HCT116 (cell line): ENCODE results near the gene ZNRF4.
"Not testable (repeated sequence)": the region's sequence is repeated elsewhere in the genome, so short reads cannot be mapped to it uniquely, and the experiment has no call there.

Experiments used
- ATF3 ChIP-seq: IDR thresholded peaks from 2 replicates; pipeline ENCODE4 v1.6.1; 2012
- CTCF ChIP-seq, 3 experiments: fragments of 200-600 bp in 1 of 3; sonication (generic) in 1 of 3; IDR thresholded peaks in 2 of 3; conservative IDR thresholded peaks in 1 of 3; 2 replicates each; pipeline ENCODE4 v1.5.1; 2012 to 2017; ENCODE audit warnings: low read depth in 2 of 3, low read length in 2 of 3, antibody characterized with exemption in 1 of 3, borderline replicate concordance in 1 of 3, control low read depth in 1 of 3, mild to moderate bottlenecking in 1 of 3, mixed read lengths in 1 of 3, mixed run types in 1 of 3, moderate library complexity in 1 of 3; ENCODE audit not compliant: insufficient read depth in 1 of 3
- EZH2 ChIP-seq: fragments of 200-600 bp; sonication (generic); IDR thresholded peaks from 2 replicates; pipeline ENCODE4 v1.6.1; 2017; ENCODE audit warnings: antibody characterized with exemption, mixed run types
- JUND ChIP-seq: IDR thresholded peaks from 2 replicates; pipeline ENCODE4 v1.6.1; 2012
- MAX ChIP-seq: IDR thresholded peaks from 2 replicates; pipeline ENCODE4 v1.6.1; 2012
- POLR2AphosphoS5 ChIP-seq: IDR thresholded peaks from 2 replicates; pipeline ENCODE4 v1.6.1; 2011; ENCODE audit warnings: mild to moderate bottlenecking, low read depth, low read length, moderate library complexity
- RAD21 ChIP-seq: IDR thresholded peaks from 2 replicates; pipeline ENCODE4 v1.6.1; 2012; ENCODE audit warnings: low read depth, mild to moderate bottlenecking
- REST ChIP-seq: IDR thresholded peaks from 2 replicates; pipeline ENCODE4 v1.6.1; 2012; ENCODE audit warnings: low read depth
- SIN3A ChIP-seq: IDR thresholded peaks from 2 replicates; pipeline ENCODE4 v1.6.1; 2012; ENCODE audit warnings: low read depth
- ZBTB33 ChIP-seq: IDR thresholded peaks from 2 replicates; pipeline ENCODE4 v1.6.1; 2011; ENCODE audit warnings: mild to moderate bottlenecking, low read length, moderate library complexity; ENCODE audit not compliant: insufficient replicate concordance; ENCODE audit errors: extremely low read depth
- ZFX ChIP-seq: fragments of 450-650 bp; IDR thresholded peaks from 2 replicates; pipeline ENCODE4 v1.6.1; 2017

- not testable (repeated sequence) for TF ChIP-seq ZBTB33; SIN3A; ATF3; RAD21; MAX; CTCF (IDR thresholded peaks at IDR 0.05 in 2 of 3, conservative IDR thresholded peaks at IDR 0.05 in 1 of 3; ENCODE audit: borderline replicate concordance in 1 of 3, insufficient read depth in 1 of 3, low read depth in 2 of 3, low read length in 2 of 3); POLR2AphosphoS5; EZH2; ZFX; REST; JUND
Observed at GRCh38 chr19:5438756-5439155, 16.5 kb upstream of the ZNRF4 start.
